HEK293 (cell line): ENCODE measurements around the gene DARS2.

Experiments
- EGR2 ChIP-seq: fragments of 450-650 bp; formaldehyde crosslinking; IDR thresholded peaks from 2 replicates; pipeline ENCODE4 v1.5.1; 2016; ENCODE audit warnings: low read depth, missing biosample characterization, missing genetic modification characterization
- GLIS1 ChIP-seq: fragments of 450-650 bp; formaldehyde crosslinking; IDR thresholded peaks from 2 replicates; pipeline ENCODE4 v1.5.1; 2016; ENCODE audit warnings: missing biosample characterization, missing genetic modification characterization
- GLIS2 ChIP-seq: fragments of 450-650 bp; formaldehyde crosslinking; IDR thresholded peaks from 2 replicates; pipeline ENCODE4 v1.5.1; 2016; ENCODE audit warnings: missing biosample characterization, missing genetic modification characterization
- HOXD13 ChIP-seq: sonication (generic); formaldehyde crosslinking; IDR thresholded peaks from 2 replicates; pipeline ENCODE4 v1.8.0; 2022; ENCODE audit warnings: missing genetic modification reagents, borderline replicate concordance
- IKZF3 ChIP-seq: fragments of 450-650 bp; IDR thresholded peaks from 2 replicates; pipeline ENCODE4 v1.5.0; 2018; ENCODE audit warnings: missing biosample characterization, mild to moderate bottlenecking, missing genetic modification characterization, moderate library complexity
- KLF7 ChIP-seq: fragments of 450-650 bp; formaldehyde crosslinking; IDR thresholded peaks from 2 replicates; pipeline ENCODE4 v1.5.1; 2016; ENCODE audit warnings: missing biosample characterization, missing genetic modification characterization, borderline replicate concordance
- PRDM4 ChIP-seq: fragments of 450-650 bp; formaldehyde crosslinking; IDR thresholded peaks from 2 replicates; pipeline ENCODE4 v1.5.1; 2017; ENCODE audit warnings: missing biosample characterization, missing genetic modification characterization
- TCF7L2 ChIP-seq: IDR thresholded peaks from 2 replicates; pipeline ENCODE4 v1.6.1; 2011; ENCODE audit warnings: low read depth, mild to moderate bottlenecking, inconsistent platforms, low read length, moderate library complexity, borderline replicate concordance
- ZBTB26 ChIP-seq: fragments of 450-650 bp; formaldehyde crosslinking; optimal IDR thresholded peaks from 2 replicates; pipeline ENCODE3; 2016; ENCODE audit warnings: missing biosample characterization, mild to moderate bottlenecking, missing genetic modification characterization
- ZBTB8A ChIP-seq: fragments of 450-650 bp; formaldehyde crosslinking; IDR thresholded peaks from 2 replicates; pipeline ENCODE4 v1.5.1; 2016; ENCODE audit warnings: missing biosample characterization, missing genetic modification characterization
- ZEB2 ChIP-seq: fragments of 450-650 bp; formaldehyde crosslinking; IDR thresholded peaks from 2 replicates; pipeline ENCODE4 v1.5.1; 2016; ENCODE audit warnings: missing biosample characterization, missing genetic modification characterization
- ZNF114 ChIP-seq: fragments of 450-650 bp; formaldehyde crosslinking; IDR thresholded peaks from 2 replicates; pipeline ENCODE4 v1.5.0; 2017; ENCODE audit warnings: missing biosample characterization, missing genetic modification characterization
- ZNF223 ChIP-seq: fragments of 450-650 bp; formaldehyde crosslinking; IDR thresholded peaks from 2 replicates; pipeline ENCODE4 v1.5.1; 2016; ENCODE audit warnings: missing biosample characterization, missing genetic modification characterization
- ZNF23 ChIP-seq: fragments of 450-650 bp; formaldehyde crosslinking; IDR thresholded peaks from 2 replicates; pipeline ENCODE4 v1.5.1; 2016; ENCODE audit warnings: missing biosample characterization, missing genetic modification characterization, borderline replicate concordance
- ZNF274 ChIP-seq, 2 experiments: fragments of 200-500 bp in 1 of 2; fragments of 450-650 bp in 1 of 2; sonication (Bioruptor generic) in 1 of 2; formaldehyde crosslinking in 1 of 2; IDR thresholded peaks; 2 replicates each; pipeline versions ENCODE4 v1.5.1 to v1.6.1; 2014 to 2016; ENCODE audit warnings: borderline replicate concordance in 1 of 2, inconsistent platforms in 1 of 2, low read length in 1 of 2, missing biosample characterization in 1 of 2, missing genetic modification characterization in 1 of 2
- ZNF324 ChIP-seq: fragments of 450-650 bp; formaldehyde crosslinking; IDR thresholded peaks from 2 replicates; pipeline ENCODE4 v1.5.1; 2016; ENCODE audit warnings: missing biosample characterization, missing genetic modification characterization
- ZNF366 ChIP-seq: fragments of 450-650 bp; formaldehyde crosslinking; conservative IDR thresholded peaks from 2 replicates; pipeline ENCODE4 v1.5.1; 2016; ENCODE audit warnings: missing biosample characterization, missing genetic modification characterization
- ZNF404 ChIP-seq: fragments of 450-650 bp; formaldehyde crosslinking; IDR thresholded peaks from 2 replicates; pipeline ENCODE4 v1.5.1; 2017; ENCODE audit warnings: missing biosample characterization, missing genetic modification characterization
- ZNF423 ChIP-seq: fragments of 450-650 bp; formaldehyde crosslinking; IDR thresholded peaks from 2 replicates; pipeline ENCODE4 v1.5.1; 2016; ENCODE audit warnings: missing biosample characterization, missing genetic modification characterization
- ZNF426 ChIP-seq: fragments of 450-650 bp; formaldehyde crosslinking; IDR thresholded peaks from 2 replicates; pipeline ENCODE4 v1.5.1; 2017; ENCODE audit warnings: missing biosample characterization, missing genetic modification characterization, mild to moderate bottlenecking, inconsistent platforms, moderate library complexity
- ZNF473 ChIP-seq: fragments of 450-650 bp; formaldehyde crosslinking; IDR thresholded peaks from 2 replicates; pipeline ENCODE4 v1.5.1; 2017; ENCODE audit warnings: missing biosample characterization, missing genetic modification characterization
- ZNF529 ChIP-seq: fragments of 450-650 bp; formaldehyde crosslinking; IDR thresholded peaks from 2 replicates; pipeline ENCODE4 v1.5.1; 2017; ENCODE audit warnings: missing genetic modification characterization, missing biosample characterization; ENCODE audit not compliant: insufficient replicate concordance
- ZNF585B ChIP-seq: fragments of 450-650 bp; formaldehyde crosslinking; IDR thresholded peaks from 2 replicates; pipeline ENCODE4 v1.5.1; 2016; ENCODE audit warnings: missing biosample characterization, missing genetic modification characterization
- ZNF621 ChIP-seq: fragments of 450-650 bp; formaldehyde crosslinking; IDR thresholded peaks from 2 replicates; pipeline ENCODE4 v1.5.1; 2017; ENCODE audit warnings: missing biosample characterization, missing genetic modification characterization
- ZNF626 ChIP-seq: fragments of 450-650 bp; sonication (Bioruptor Pico); formaldehyde crosslinking; IDR thresholded peaks from 2 replicates; pipeline ENCODE4 v1.5.1; 2018; ENCODE audit warnings: missing biosample characterization, missing genetic modification characterization, inconsistent platforms
- ZNF654 ChIP-seq: fragments of 450-650 bp; formaldehyde crosslinking; IDR thresholded peaks from 2 replicates; pipeline ENCODE4 v1.5.1; 2016; ENCODE audit warnings: low read depth, missing biosample characterization, missing genetic modification characterization
- ZNF747 ChIP-seq: fragments of 450-650 bp; formaldehyde crosslinking; IDR thresholded peaks from 2 replicates; pipeline ENCODE4 v1.5.1; 2016; ENCODE audit warnings: missing biosample characterization, missing genetic modification characterization
- ZNF791 ChIP-seq: fragments of 450-650 bp; formaldehyde crosslinking; IDR thresholded peaks from 2 replicates; pipeline ENCODE4 v1.5.1; 2016; ENCODE audit warnings: missing biosample characterization, missing genetic modification characterization
- ZSCAN18 ChIP-seq: fragments of 450-650 bp; formaldehyde crosslinking; IDR thresholded peaks from 2 replicates; pipeline ENCODE4 v1.5.1; 2016; ENCODE audit warnings: missing biosample characterization, missing genetic modification characterization
- TF ChIP-seq, protein P1 (sequence below): fragments of 450-650 bp; formaldehyde crosslinking; conservative IDR thresholded peaks from 2 replicates; pipeline ENCODE4 v1.5.1; 2016; ENCODE audit warnings: low read depth, missing biosample characterization, missing genetic modification characterization

The DARS2 gene

GRCh38 chr1:173824315-173825081 lies at the start of gene DARS2, which contains the start of gene CENPL (continued):
- TF ChIP-seq, protein P1, sequence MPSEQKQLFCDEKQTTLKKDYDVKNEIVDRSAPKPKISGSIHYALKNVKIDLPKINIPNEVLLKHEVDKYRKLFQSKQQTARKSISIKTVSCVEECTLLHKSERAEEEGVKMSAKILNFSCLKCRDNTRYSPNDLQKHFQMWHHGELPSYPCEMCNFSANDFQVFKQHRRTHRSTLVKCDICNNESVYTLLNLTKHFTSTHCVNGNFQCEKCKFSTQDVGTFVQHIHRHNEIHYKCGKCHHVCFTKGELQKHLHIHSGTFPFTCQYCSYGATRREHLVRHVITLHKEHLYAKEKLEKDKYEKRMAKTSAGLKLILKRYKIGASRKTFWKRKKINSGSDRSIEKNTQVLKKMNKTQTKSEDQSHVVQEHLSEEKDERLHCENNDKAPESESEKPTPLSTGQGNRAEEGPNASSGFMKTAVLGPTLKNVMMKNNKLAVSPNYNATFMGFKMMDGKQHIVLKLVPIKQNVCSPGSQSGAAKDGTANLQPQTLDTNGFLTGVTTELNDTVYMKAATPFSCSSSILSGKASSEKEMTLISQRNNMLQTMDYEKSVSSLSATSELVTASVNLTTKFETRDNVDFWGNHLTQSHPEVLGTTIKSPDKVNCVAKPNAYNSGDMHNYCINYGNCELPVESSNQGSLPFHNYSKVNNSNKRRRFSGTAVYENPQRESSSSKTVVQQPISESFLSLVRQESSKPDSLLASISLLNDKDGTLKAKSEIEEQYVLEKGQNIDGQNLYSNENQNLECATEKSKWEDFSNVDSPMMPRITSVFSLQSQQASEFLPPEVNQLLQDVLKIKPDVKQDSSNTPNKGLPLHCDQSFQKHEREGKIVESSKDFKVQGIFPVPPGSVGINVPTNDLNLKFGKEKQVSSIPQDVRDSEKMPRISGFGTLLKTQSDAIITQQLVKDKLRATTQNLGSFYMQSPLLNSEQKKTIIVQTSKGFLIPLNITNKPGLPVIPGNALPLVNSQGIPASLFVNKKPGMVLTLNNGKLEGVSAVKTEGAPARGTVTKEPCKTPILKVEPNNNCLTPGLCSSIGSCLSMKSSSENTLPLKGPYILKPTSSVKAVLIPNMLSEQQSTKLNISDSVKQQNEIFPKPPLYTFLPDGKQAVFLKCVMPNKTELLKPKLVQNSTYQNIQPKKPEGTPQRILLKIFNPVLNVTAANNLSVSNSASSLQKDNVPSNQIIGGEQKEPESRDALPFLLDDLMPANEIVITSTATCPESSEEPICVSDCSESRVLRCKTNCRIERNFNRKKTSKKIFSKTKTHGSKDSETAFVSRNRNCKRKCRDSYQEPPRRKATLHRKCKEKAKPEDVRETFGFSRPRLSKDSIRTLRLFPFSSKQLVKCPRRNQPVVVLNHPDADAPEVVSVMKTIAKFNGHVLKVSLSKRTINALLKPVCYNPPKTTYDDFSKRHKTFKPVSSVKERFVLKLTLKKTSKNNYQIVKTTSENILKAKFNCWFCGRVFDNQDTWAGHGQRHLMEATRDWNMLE = peak; percentile 97
- TF ChIP-seq ZNF747 (tag by site-specific recombination) = no peak
- no peak for TF ChIP-seq ZNF473 (tag by site-specific recombination)
- no peak for TF ChIP-seq ZNF426
- no peak for TF ChIP-seq TCF7L2
- peak; percentile 82; the same call in 1 of the 2 replicates for TF ChIP-seq KLF7
- TF ChIP-seq EGR2 (tag by site-specific recombination) = 0 out of 2 replicates have a peak, but pooled peaks have one; percentile 32
- TF ChIP-seq ZNF223 = no peak
- peak; percentile 92 for TF ChIP-seq ZEB2 (tag by site-specific recombination)
- no peak for TF ChIP-seq ZNF654 (tag by site-specific recombination)
- TF ChIP-seq PRDM4 = no peak
- TF ChIP-seq ZNF404 (tag by site-specific recombination) = no peak
- TF ChIP-seq ZNF23 (tag by site-specific recombination) = no peak
- no peak for TF ChIP-seq ZNF423 (tag by site-specific recombination)
- peak; percentile 55; the same call in 1 of the 2 replicates for TF ChIP-seq IKZF3
- TF ChIP-seq ZNF324 (tag by site-specific recombination) = peak; percentile 23; the same call in 1 of the 2 replicates
- TF ChIP-seq ZSCAN18 (tag by site-specific recombination) = no peak
- TF ChIP-seq ZNF621 = no peak
- TF ChIP-seq ZNF626 (tag by site-specific recombination) = no peak
- no peak for TF ChIP-seq ZNF791 (tag by site-specific recombination)
- peak; percentile 75; the same call in 1 of the 2 replicates for TF ChIP-seq GLIS2 (tag by site-specific recombination)
- TF ChIP-seq ZBTB8A (tag by site-specific recombination) = peak; percentile 100
- TF ChIP-seq ZNF529 = no peak
- TF ChIP-seq ZNF585B = no peak
- peak; percentile 70 for TF ChIP-seq ZBTB26 (tag by site-specific recombination)
- TF ChIP-seq ZNF114 (tag by site-specific recombination) = no peak
- TF ChIP-seq HOXD13 (CRISPR knock-in tag) = 0 out of 2 replicates have a peak, but pooled peaks have one; percentile 18
- TF ChIP-seq GLIS1 (tag by site-specific recombination) = peak; percentile 62
- no peak for TF ChIP-seq ZNF274 (IDR thresholded peaks at IDR 0.05; ENCODE audit: low read length)
- no peak for TF ChIP-seq ZNF274 (tag by site-specific recombination; IDR thresholded peaks at IDR 0.05; ENCODE audit: borderline replicate concordance)
- TF ChIP-seq ZNF366 (tag by site-specific recombination) = peak; percentile 48; the same call in 1 of the 2 replicates
